Measurements from ENCODE around the gene FUZ.

GRCh38 chr19:49851456-49852259, 38.6 kb upstream of the FUZ start:
- no peak for TF ChIP-seq CTCF (IDR thresholded peaks at IDR 0.05)
- no peak for TF ChIP-seq POLR2AphosphoS5 (IDR thresholded peaks at IDR 0.05; ENCODE audit: low read depth, low read length)
- TF ChIP-seq REST (IDR thresholded peaks at IDR 0.05; ENCODE audit: insufficient read depth in 1 of 2, low read depth in 2 of 2, low read length in 1 of 2), result no peak
- no peak for TF ChIP-seq SIN3A (IDR thresholded peaks at IDR 0.05; ENCODE audit: borderline replicate concordance, insufficient read depth, low read depth, low read length)
- no peak for TF ChIP-seq TCF7L2 (IDR thresholded peaks at IDR 0.05; ENCODE audit: low read depth, low read length)
